H9 (cell line): ENCODE data around the gene CMSS1. TPM values are rescaled to one million over a fixed set of nuclear protein-coding genes. Genes with fewer than 3 reads are reported as not detected.
A peak's percentile ranks its signal among the peaks of the same experiment; 100 is the strongest.

Source experiments
- DNase-seq: peaks from one replicate; pipeline ENCODE4 v3.0.0-alpha.2; 2017
- H2AFZ ChIP-seq: one replicate; pipeline ENCODE4 v1.6.1; 2013; ENCODE audit warnings: mild to moderate bottlenecking, low read length, control low read depth, moderate library complexity
- H2AK5ac ChIP-seq: 2 replicates; pipeline ENCODE4 v1.6.1; 2013; ENCODE audit warnings: low read length, control low read depth, mixed read lengths; ENCODE audit not compliant: insufficient read length
- H2BK120ac ChIP-seq: one replicate; pipeline ENCODE4 v1.6.1; 2013; ENCODE audit warnings: low read depth, mild to moderate bottlenecking, low read length, control low read depth, inconsistent platforms; ENCODE audit not compliant: poor library complexity, severe bottlenecking
- H2BK12ac ChIP-seq: 2 replicates; pipeline ENCODE4 v1.6.1; 2013; ENCODE audit warnings: low read length, control low read depth, mixed read lengths, low read depth; ENCODE audit not compliant: insufficient read length
- H2BK15ac ChIP-seq: 2 replicates; pipeline ENCODE4 v1.6.1; 2013; ENCODE audit warnings: low read depth, low read length, control low read depth
- H2BK20ac ChIP-seq: one replicate; pipeline ENCODE4 v1.6.1; 2013; ENCODE audit warnings: low read depth, mild to moderate bottlenecking, low read length, control low read depth, inconsistent platforms; ENCODE audit not compliant: poor library complexity, severe bottlenecking
- H2BK5ac ChIP-seq: 2 replicates; pipeline ENCODE4 v1.6.1; 2013; ENCODE audit warnings: low read length, control low read depth, mixed read lengths; ENCODE audit not compliant: insufficient read length
- H3K14ac ChIP-seq: 2 replicates; pipeline ENCODE4 v1.6.1; 2013; ENCODE audit warnings: low read length, control low read depth; ENCODE audit not compliant: insufficient read depth
- H3K18ac ChIP-seq: 2 replicates; pipeline ENCODE4 v1.6.1; 2013; ENCODE audit warnings: low read depth, mild to moderate bottlenecking, mixed read lengths, low read length, control low read depth; ENCODE audit not compliant: insufficient read length
- H3K23ac ChIP-seq: 2 replicates; pipeline ENCODE4 v1.6.1; 2013; ENCODE audit warnings: low read length, control low read depth, mixed read lengths, low read depth; ENCODE audit not compliant: insufficient read length
- H3K23me2 ChIP-seq: 2 replicates; pipeline ENCODE4 v1.6.1; 2013; ENCODE audit warnings: low read depth, mild to moderate bottlenecking, mixed read lengths, low read length, control low read depth; ENCODE audit not compliant: insufficient read length, poor library complexity, severe bottlenecking
- H3K27ac ChIP-seq: 2 replicates; pipeline ENCODE4 v1.5.1; 2013; ENCODE audit warnings: low read length, control low read depth, mixed read lengths, low read depth; ENCODE audit not compliant: insufficient read length
- H3K27me3 ChIP-seq: 2 replicates; pipeline ENCODE4 v1.6.1; 2013; ENCODE audit warnings: low read length, control low read depth, inconsistent platforms; ENCODE audit not compliant: insufficient read depth
- H3K4ac ChIP-seq: 2 replicates; pipeline ENCODE4 v1.6.1; 2013; ENCODE audit warnings: low read depth, mild to moderate bottlenecking, control low read depth, inconsistent platforms, low read length, moderate library complexity
- H3K4me1 ChIP-seq: 2 replicates; pipeline ENCODE4 v1.6.1; 2013; ENCODE audit warnings: low read length, control low read depth, inconsistent platforms; ENCODE audit not compliant: insufficient read depth
- H3K4me2 ChIP-seq: 2 replicates; pipeline ENCODE4 v1.6.1; 2013; ENCODE audit warnings: low read length, control low read depth, mixed read lengths; ENCODE audit not compliant: insufficient read length, insufficient read depth
- H3K56ac ChIP-seq: 2 replicates; pipeline ENCODE4 v1.6.1; 2013; ENCODE audit warnings: low read depth, mild to moderate bottlenecking, mixed read lengths, low read length, control low read depth; ENCODE audit not compliant: insufficient read length
- H3K79me1 ChIP-seq: 2 replicates; pipeline ENCODE4 v1.6.1; 2013; ENCODE audit warnings: low read depth, mild to moderate bottlenecking, moderate library complexity, low read length, control low read depth, inconsistent platforms; ENCODE audit not compliant: insufficient read depth, poor library complexity, severe bottlenecking
- H3K79me2 ChIP-seq: 2 replicates; pipeline ENCODE4 v1.6.1; 2013; ENCODE audit warnings: low read length, control low read depth, inconsistent platforms; ENCODE audit not compliant: insufficient read depth
- H3K9ac ChIP-seq: 2 replicates; pipeline ENCODE4 v1.6.1; 2013; ENCODE audit warnings: low read length, control low read depth, mixed read lengths; ENCODE audit not compliant: insufficient read length; ENCODE audit errors: extremely low read depth
- H3K9me3 ChIP-seq: one replicate; pipeline ENCODE4 v1.6.1; 2013; ENCODE audit warnings: low read depth, low read length, inconsistent platforms; ENCODE audit not compliant: control insufficient read depth
- H3T11ph ChIP-seq: one replicate; pipeline ENCODE4 v1.6.1; 2013; ENCODE audit warnings: mild to moderate bottlenecking, low read length, control low read depth, inconsistent platforms
- H4K20me1 ChIP-seq: one replicate; pipeline ENCODE4 v1.6.1; 2013; ENCODE audit not compliant: control insufficient read depth, insufficient read length, insufficient read depth
- H4K5ac ChIP-seq: 2 replicates; pipeline ENCODE4 v1.6.1; 2013; ENCODE audit warnings: low read depth, mild to moderate bottlenecking, mixed read lengths, low read length, control low read depth; ENCODE audit not compliant: insufficient read length
- H4K8ac ChIP-seq: replicated peaks from 2 replicates; pipeline ENCODE4 v1.6.1; 2013; ENCODE audit warnings: low read length, control low read depth, mixed read lengths, low read depth; ENCODE audit not compliant: insufficient read length
- H4K91ac ChIP-seq: 2 replicates; pipeline ENCODE4 v1.6.1; 2013; ENCODE audit warnings: low read depth, mild to moderate bottlenecking, moderate library complexity, mixed read lengths, low read length, control low read depth; ENCODE audit not compliant: insufficient read length
- H3K27ac Mint-ChIP-seq, 3 experiments: 2 replicates in 2 of 3; 3 replicates in 1 of 3; pipeline ENCODE4 v1.8.0; 2020 to 2021; ENCODE audit warnings: mixed read lengths in 3 of 3, mild to moderate bottlenecking in 1 of 3, moderate library complexity in 1 of 3
- H3K27me3 Mint-ChIP-seq: 2 replicates; pipeline ENCODE4 v1.8.0; 2021; ENCODE audit warnings: low read depth, mild to moderate bottlenecking, moderate library complexity, mixed read lengths
- H3K36me3 Mint-ChIP-seq, 3 experiments: 2 replicates in 2 of 3; 3 replicates in 1 of 3; pipeline ENCODE4 v1.8.0; 2020 to 2021; ENCODE audit warnings: low read depth in 3 of 3, mixed read lengths in 3 of 3; ENCODE audit not compliant: insufficient read depth in 1 of 3
- H3K4me1 Mint-ChIP-seq, 2 experiments: 2 replicates each; pipeline ENCODE4 v1.8.0; 2020; ENCODE audit warnings: mixed read lengths in 2 of 2
- H3K4me3 Mint-ChIP-seq, 2 experiments: 2 replicates in 1 of 2; 3 replicates in 1 of 2; pipeline ENCODE4 v1.8.0; 2020 to 2021; ENCODE audit warnings: mild to moderate bottlenecking in 2 of 2, mixed read lengths in 2 of 2, moderate library complexity in 1 of 2
- H3K9me3 Mint-ChIP-seq, 2 experiments: 2 replicates in 1 of 2; 3 replicates in 1 of 2; pipeline ENCODE4 v1.8.0; 2020; ENCODE audit warnings: mild to moderate bottlenecking in 2 of 2, mixed read lengths in 2 of 2, moderate library complexity in 1 of 2
- CTCF ChIP-seq: fragments of 200-600 bp; sonication (generic); conservative IDR thresholded peaks from 3 replicates; pipeline ENCODE4 v1.8.0; 2021; ENCODE audit warnings: antibody characterized with exemption, mild to moderate bottlenecking
- WGBS: extraction: QIAGEN DNeasy Blood & Tissue Kit; methylation state at CpG from one replicate; pipeline ENCODE4 v1.1.7; 2013; ENCODE audit warnings: missing lambda C conversion rate, low lambda C conversion rate, mixed read lengths; ENCODE audit not compliant: insufficient read length; ENCODE audit errors: extremely low coverage; 5-methylcytosine and 5-hydroxymethylcytosine counted together
- total RNA-seq: library from RNA; stranded (reverse); gene quantifications from 2 replicates; pipeline ENCODE4 v1.2.1, GENCODE V29; 2021

The CMSS1 gene
- total RNA-seq, 1 experiment from 2014 or later, result 61.8 TPM

DNA sequence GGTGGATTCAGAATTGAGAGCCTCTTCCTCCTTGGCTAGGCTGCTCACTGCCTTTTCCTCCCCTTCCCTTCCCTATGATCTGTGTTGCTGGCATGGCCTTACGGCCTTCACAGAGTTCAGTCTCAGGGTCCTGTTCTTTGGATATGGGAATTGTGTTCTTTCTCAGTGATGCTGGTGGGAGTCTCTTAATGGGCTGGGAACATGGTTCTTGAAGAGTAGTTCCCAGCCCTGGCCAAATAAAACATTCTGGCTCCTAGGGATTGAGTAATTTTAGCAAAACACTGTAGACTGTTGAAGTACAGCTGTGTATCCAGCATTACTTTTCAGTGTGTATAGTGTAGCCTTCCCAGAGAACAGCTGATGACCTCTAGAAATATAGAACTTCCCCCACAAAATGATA lies 319.3 kb downstream of the CMSS1 start:
- H3K56ac ChIP-seq, result no peak overlapping the region

More for the DNA sequence above, 319.3 kb downstream of the CMSS1 start:
- H2BK5ac ChIP-seq, result no peak overlapping the region
- no peak overlapping the region for H2BK20ac ChIP-seq
- no peaks in the 10 kb centered on the region for H3K4me1 ChIP-seq
- H3K79me2 ChIP-seq, result no peaks in the 10 kb centered on the region
- Mint-ChIP-seq H3K4me3 (no peak overlapping the region), H3K36me3 (peaks cover 0 to 3% (median 0%) of the 10 kb centered on the region in 3 experiments; a peak in 3 of 7 replicates), H3K27ac (peak overlapping the region in 1 of 3 experiments; percentile 73; a peak in 1 of 7 replicates), H3K9me3 (0 out of 5 replicates have a peak, but pooled peaks cover 0 to 3% of the 10 kb centered on the region in 2 experiments), H3K4me1 (no peaks in the 10 kb centered on the region), H3K27me3 (no peaks in the 10 kb centered on the region)
- H3K4me2 ChIP-seq, result no peak overlapping the region
- no peaks in the 10 kb centered on the region for H3K79me1 ChIP-seq
- H3T11ph ChIP-seq, result no peak overlapping the region
- no peak overlapping the region for H3K18ac ChIP-seq
- no peaks in the 10 kb centered on the region for H3K9me3 ChIP-seq
- no CpG with 5 or more reads among the region's 1 CpG for WGBS
- H2BK15ac ChIP-seq, result no peak overlapping the region
- no peak overlapping the region for H3K27ac ChIP-seq
- no peak overlapping the region for H3K14ac ChIP-seq
- H2BK120ac ChIP-seq, result no peak overlapping the region
- H2AFZ ChIP-seq, result no peak overlapping the region
- H3K23me2 ChIP-seq, result no peaks in the 10 kb centered on the region
- no peak overlapping the region for H2AK5ac ChIP-seq
- DNase-seq, result no peak
- H2BK12ac ChIP-seq, result no peak overlapping the region
- no peaks in the 10 kb centered on the region for H4K20me1 ChIP-seq
- H3K9ac ChIP-seq, result no peak overlapping the region
- no peak overlapping the region for H4K5ac ChIP-seq
- H3K27me3 ChIP-seq, result no peaks in the 10 kb centered on the region
- no peak for TF ChIP-seq CTCF
- no peak overlapping the region for H3K4ac ChIP-seq
- no peak overlapping the region for H4K91ac ChIP-seq
- no peak overlapping the region for H4K8ac ChIP-seq
- H3K23ac ChIP-seq, result no peak overlapping the region
